HL-60 (cell line): Measurements from ENCODE around the gene DMD.

Experiments used
- POLR2AphosphoS5 ChIP-seq: IDR thresholded peaks from 2 replicates; pipeline ENCODE4 v1.6.1; 2012; ENCODE audit warnings: low read depth
- TF ChIP-seq, protein P1 (sequence below): IDR thresholded peaks from one replicate; pipeline ENCODE4 v1.5.1; 2011; ENCODE audit warnings: low read length, control low read depth, inconsistent platforms; ENCODE audit not compliant: insufficient read depth

DNA sequence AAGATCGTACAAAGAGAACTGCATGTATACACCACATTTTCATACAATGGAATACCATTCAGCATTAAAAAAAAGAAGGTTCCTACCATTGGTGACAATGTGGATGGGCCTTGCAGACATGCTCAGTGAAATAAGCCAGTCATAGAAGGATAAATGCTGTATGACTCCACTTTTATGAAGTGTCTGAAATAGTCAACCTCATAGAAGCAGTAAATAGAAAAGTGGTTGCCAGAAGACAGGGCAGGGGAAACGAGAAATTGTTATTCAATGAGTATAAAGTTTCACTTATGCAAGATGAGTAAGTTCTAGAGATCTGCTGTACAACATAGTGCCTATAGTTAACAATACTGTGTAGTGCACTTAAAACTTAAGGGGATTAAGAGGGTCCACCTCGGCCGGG lies 1882.1 kb downstream of the DMD start:
- TF ChIP-seq, protein P1, sequence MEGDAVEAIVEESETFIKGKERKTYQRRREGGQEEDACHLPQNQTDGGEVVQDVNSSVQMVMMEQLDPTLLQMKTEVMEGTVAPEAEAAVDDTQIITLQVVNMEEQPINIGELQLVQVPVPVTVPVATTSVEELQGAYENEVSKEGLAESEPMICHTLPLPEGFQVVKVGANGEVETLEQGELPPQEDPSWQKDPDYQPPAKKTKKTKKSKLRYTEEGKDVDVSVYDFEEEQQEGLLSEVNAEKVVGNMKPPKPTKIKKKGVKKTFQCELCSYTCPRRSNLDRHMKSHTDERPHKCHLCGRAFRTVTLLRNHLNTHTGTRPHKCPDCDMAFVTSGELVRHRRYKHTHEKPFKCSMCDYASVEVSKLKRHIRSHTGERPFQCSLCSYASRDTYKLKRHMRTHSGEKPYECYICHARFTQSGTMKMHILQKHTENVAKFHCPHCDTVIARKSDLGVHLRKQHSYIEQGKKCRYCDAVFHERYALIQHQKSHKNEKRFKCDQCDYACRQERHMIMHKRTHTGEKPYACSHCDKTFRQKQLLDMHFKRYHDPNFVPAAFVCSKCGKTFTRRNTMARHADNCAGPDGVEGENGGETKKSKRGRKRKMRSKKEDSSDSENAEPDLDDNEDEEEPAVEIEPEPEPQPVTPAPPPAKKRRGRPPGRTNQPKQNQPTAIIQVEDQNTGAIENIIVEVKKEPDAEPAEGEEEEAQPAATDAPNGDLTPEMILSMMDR, result no peak
- no peak for TF ChIP-seq POLR2AphosphoS5
